GM19239 (cell line): ENCODE measurements around the gene KLHL29.

Source experiments
- DNase-seq: peaks from one replicate; pipeline ENCODE4 v3.0.0; 2011; ENCODE audit warnings: low spot score; ENCODE audit not compliant: insufficient read length
- FAIRE-seq: peaks from 2 replicates; lab custom pipeline; 2011; peaks lifted over from hg19 to GRCh38; lab: Jason Lieb, UNC

The KLHL29 gene

DNA sequence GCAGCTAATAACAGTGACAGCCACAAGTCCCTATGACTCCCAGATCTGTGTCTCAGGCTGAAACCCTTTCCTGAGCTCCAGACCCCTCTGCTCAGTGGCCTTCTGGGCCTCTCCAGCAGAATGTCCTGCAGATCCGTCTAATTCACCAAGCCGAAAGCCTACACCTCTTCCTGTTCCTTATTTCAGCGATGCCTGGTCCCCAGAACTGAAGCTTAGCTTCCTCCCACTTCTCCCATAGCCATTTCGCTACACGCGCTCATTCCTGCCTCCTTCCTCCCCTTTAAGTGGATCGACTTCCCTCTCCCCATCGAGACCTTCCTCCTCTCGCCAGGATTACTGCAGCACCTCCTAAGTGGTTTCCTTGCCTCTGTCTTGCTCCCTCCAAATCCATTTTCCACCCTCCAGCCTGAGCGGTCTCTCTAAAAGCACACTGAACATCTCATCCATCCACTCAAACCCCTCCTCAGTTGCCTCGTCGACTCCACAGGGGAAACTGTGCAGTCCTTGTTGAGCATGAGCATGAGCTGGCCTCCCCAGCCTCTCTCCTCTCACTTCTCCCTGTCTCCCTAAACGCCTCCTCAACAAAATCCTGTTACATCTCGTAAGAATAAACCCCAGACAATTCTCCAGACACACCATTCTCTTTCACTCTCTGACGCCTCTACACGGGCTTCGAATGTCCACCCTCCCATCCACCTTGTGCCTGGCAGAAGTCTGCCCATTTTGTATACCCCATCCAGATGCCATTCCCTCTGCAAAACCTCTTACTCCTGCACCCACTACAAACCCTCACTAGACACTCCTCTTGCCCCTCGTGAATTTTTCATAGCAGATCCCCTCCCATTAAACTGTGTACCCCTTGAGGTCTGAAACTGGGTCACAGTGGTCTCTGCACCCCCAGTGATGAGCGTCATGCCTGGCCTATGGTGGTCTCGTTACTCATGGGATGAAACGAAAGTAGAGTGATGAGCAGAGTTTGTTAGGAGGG lies 309.4 kb downstream of the KLHL29 start:
- DNase-seq (no peak), FAIRE-seq (no peak)

DNA sequence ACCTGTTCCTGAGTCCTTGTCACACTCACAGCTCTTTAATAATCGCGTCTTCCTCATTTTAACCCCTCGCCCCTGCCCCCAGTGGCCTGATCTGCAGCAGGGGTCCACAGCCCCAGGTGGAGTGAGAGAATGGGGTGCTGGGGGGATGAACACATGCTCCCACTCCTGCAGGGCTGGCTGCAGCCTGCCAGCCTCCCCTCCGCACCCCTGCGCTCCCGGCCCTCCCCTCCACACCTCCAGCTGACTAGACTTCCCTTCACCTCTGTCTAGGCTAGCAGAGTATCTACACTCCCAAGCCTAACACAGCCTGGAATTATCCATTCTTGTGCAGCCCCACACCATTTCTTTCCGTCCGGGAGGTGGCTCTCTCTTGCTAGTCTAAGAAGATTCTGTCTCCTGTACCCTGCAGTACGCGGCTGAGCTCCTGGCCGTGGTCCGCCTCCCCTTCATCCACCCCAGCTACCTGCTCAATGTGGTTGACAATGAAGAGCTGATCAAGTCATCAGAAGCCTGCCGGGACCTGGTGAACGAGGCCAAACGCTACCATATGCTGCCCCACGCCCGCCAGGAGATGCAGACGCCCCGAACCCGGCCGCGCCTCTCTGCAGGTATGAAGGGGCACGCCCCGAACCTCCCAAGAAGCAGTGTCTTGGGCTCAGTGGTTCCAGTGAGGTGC lies 310.4 kb downstream of the KLHL29 start:
- FAIRE-seq (no peak), DNase-seq (no peak)

DNA sequence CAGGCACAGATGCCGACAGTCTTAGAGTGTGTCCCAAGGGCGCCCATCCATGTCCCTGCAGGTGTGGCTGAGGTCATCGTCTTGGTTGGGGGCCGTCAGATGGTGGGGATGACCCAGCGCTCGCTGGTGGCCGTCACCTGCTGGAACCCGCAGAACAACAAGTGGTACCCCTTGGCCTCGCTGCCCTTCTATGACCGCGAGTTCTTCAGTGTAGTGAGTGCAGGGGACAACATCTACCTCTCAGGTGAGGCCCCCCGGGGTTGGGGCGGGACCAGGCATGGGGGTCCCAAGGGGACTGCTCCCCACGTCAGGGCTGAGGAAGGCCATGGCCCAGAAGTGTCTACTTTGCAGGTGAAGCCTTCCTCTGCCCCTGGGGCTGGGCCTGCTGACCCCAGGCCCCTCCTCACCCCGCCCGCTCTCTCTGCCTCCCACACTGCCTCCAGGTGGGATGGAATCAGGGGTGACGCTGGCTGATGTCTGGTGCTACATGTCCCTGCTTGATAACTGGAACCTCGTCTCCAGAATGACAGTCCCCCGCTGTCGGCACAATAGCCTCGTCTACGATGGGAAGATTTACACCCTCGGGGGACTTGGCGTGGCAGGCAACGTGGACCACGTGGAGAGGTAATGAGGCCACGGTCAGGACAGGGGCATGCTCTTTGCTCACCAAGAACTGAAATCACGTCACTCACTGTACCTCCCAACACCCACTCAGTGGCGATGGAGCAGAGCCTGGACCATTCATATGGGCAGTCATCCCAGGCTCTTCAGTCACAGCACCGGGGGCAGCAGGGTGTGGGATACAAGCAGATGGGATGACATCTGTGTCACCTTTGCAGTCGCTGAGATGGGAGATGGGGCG lies 311.1 kb downstream of the KLHL29 start:
- FAIRE-seq (no peak), DNase-seq (no peak)

DNA sequence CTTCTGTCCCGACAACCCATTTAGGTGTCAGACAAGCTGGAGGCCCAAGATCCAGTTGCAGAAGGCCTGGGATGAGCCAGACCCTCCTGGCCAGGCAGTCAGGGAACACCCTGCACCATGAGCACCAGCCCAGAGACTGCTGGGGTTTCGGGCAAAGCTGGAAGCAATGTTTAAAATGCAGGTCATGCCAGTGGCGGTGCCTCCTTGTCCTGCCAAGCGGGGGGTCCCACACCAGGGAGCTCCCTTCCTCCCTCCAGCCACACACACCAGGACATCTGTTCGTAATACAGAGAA lies 311.7 kb downstream of the KLHL29 start:
- FAIRE-seq (no peak), DNase-seq (no peak)

DNA sequence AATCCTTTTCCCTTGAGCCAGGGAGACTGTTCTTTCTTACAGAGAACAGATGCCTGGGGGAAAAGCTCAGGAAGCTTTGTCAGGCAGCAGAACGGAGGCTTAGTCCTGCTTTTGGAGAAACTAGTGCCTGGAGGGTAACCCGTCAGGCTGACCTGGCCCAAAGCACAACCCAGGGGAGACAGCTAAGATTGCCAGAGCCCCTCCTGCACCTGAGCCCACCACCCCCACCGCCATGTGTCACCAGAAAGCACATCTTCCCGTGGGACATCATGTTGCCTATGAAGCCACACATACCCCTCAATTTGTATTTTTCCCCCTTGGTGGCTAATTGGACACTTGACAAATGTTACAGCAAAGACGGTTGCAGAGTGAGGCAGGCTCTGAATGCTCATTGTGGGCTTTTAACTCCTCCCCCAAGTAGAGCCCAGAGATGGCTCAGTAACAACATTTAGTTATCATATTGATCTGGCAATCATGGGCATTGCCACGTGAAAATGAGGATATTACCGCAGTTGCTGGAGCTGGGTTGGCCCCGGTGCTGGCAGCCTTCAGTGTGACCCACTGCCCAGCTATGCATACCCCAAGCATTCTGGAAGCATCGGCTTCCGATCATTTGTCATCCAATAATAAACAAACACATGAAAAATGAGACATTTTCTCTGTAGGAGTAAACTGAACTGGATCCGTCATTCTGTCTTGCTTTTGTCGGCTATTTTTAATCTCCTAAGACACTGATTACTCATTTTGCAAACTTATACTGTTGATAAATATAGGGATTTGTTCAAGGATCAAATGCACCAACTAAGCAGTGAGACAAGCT lies 312.5 kb downstream of the KLHL29 start:
- FAIRE-seq (no peak), DNase-seq (no peak)

DNA sequence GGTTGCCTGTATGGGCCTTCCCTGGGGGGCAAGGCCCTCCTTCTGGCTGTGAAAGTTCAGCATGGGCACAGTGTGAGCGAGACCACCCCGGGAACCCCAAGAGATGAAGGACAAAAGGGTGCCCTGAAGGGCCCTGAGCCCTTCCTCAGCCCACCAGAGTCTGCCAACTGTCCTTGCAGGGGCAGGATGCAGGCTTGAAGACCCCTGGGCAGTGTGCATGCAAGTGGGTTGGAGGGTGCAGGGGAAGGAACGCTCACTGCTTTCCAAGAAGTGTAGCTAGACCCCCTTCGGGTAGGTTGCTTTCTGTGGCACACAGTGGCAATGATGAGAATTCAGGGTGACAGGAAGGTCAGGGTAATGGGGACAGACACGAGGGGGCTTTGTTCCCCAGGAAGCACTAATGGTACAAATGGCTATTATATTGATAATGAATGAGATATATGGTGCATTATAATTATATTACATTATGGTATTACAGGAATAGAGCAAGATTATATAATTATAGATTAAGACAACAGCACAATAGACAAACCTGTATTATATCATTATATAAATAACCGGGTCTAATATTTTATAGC lies 313.2 kb downstream of the KLHL29 start:
- FAIRE-seq (no peak), DNase-seq (no peak)

DNA sequence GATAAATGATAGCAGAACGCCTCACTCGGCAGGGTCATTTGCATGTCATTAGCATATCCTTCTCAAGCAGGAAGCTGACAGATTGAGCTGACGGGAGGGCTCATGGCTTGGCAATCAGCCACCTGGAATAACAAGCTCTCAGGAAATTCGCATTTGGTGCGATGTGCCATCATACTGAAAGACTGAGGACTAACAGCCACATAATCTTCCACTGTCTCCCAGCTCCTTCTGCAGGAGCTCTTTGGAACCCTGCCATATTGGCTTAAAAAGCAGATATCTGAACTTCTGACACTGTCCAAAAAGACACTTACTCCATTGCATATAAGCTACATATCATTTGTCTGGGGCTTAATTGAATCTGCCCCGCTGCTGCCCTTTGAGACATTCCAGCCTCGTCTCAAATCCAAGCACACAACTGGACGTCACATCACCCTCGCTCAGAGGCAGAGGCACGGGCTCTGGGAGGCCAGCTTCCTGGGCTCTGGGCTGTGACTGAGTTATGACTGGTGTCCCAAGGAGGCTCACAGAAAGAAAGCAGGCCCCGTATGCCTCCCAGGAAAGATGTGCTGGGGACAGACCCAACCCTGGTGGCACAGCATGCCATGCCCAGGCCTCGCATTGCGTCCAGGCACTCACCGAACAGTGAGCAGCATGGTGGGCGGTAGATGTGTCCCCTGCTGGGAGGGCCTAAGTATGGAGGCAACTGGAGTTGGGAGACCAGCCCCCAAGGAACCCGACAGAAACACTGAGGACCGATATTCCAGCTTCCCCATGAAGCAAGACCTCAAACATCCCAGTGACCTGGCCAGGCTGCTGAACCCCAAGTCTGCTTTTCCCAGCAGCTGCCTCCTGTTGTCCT lies 314.0 kb downstream of the KLHL29 start:
- FAIRE-seq, result no peak
- no peak for DNase-seq

DNA sequence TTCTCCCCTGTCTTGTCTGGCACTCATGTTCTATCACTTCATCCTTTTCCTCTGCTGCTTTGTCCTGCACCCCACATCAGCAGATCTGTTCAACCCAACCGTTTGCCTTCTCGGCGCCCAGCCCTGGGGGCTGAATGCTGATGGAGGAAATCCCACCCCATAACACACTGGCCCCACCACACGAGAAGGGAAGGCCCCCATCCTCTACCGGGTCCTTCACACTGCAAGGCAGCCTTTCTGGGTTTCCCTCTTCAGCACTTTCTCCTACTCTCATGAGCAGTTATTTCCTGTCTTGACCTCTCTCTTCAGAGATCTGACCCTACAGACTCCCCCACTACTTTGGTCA lies 314.6 kb downstream of the KLHL29 start:
- DNase-seq, result no peak
- no peak for FAIRE-seq

DNA sequence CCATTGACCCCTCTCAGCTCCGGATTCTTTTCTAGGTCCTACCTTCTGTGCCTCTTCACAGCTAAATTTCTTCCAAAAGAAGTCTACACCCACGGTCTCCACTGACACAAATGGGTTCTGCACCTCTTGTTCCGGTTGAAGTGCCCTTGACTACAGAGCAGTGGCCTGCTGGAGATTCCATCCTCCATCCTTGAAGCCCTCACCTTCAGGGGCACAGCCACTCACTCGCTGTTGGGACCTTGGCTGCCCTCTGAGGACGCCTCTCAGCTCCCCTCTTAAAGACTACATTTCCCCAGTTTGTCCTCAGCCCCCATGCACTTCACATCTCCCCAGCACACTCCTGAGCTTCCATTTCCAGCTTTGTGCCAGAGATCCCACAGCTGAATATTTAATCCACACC lies 315.6 kb downstream of the KLHL29 start:
- FAIRE-seq (no peak), DNase-seq (no peak)

DNA sequence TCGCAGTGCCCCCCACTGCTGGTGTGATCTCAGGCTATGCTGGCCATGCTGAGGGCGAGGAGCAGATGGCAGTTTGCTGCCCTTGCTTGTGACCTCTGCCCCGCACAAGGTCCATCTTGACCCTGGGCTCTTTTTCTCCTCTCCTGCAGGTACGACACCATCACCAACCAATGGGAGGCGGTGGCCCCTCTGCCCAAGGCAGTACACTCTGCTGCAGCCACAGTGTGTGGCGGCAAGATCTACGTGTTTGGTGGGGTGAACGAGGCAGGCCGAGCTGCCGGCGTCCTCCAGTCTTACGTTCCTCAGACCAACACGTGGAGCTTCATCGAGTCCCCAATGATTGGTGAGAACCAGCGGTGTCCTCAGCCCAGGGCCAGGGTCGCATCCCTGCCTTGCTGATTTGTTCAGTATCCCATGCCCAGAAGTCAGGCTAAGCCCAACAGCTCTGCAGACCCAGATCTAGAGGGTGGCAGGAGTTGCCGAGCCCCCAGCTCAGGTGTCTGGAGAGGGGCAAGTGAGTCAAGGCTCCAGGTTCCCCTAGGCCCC lies 318.1 kb downstream of the KLHL29 start:
- no peak for DNase-seq
- no peak for FAIRE-seq

DNA sequence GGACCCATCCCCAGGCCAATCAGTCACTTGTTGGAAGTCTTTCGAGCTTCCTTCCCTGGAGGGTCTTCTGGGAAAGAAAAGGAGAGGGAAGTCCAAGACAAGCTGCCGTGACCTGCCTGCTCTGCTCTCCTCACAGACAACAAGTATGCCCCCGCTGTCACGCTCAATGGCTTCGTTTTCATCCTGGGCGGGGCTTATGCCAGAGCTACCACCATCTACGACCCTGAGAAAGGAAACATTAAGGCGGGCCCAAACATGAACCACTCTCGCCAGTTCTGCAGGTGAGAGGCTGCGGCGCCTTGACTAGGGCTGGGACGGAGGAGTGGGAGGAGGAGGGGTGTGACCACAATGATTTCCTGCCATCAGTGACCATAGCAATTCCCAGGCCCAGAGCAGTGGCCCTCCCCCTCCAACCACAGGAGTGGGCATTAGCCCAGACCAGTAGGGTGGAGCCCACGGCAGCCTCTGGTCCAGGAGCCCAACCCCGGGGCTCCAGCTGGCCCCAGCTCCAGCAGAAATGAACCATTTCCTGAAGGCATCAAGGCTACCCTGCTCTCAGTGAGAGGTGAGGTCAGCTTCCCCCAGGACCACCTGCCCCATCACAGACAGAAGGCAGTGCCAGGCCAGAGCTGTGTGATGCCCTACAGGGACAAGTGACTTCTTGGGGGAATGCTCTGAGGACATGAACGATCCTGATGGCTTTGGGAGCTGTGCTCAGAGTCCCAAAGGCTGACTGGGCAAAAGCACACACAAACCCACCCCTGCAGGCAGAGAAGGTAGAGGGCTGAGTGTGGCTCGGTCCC lies 318.8 kb downstream of the KLHL29 start:
- no peak for DNase-seq
- FAIRE-seq, result no peak

DNA sequence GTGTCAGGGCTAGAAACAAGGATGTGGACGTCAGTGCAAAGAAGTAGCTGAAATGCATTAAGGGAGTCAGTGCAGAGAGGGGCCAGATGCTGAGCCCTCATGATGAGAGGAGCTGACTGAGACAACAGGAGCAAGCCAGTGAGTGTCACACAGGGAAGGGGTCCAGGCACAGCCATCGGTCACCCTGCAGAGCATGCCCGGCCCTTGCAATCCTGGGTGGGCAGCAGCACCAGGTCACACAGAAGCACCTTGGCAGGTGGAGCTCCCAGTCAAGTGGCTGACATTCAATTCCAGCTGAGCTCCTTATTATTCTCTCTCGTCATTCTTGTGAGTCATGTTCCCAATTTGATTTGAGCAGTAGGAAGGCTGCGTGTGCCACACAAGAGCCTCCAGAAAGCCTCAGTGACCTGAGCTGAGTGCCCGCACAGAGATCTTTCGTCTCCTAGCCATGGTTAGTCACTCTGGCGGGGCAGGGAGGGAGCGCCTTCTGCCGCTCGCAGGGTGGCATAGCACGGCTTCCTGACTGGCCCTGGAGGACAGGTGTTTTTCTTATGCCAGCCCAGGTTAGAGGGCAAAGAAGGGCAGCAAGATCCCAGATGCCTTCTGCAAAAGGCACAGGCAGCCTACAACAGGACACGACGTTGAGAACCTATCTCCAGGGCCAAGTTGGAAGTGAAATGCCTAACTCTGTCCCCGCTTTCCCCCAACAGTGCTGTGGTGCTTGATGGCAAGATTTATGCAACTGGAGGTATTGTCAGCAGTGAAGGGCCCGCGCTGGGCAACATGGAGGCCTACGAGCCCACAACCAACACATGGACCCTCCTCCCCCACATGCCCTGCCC lies 321.0 kb downstream of the KLHL29 start:
- FAIRE-seq (no peak), DNase-seq (no peak)

DNA sequence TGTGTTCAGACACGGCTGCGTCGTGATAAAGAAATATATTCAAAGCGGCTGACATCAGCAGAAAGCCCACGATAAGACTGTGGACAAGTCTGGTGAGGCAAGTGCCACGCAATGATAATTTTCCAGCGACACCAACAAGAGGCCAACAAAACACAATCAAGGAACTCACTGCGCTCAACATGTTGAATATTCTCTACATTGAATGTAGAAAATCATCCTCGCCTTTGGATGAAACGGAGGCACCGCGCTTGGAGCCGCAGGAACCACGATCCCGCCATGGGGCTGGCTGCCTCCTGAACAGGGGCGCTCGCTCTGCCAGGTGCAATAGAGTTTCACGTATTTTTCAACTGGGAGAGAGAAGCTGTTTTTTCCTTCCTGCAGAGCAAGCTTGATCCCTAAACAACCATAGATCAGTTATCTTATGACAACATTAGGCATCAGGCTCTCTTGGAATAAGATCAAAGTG lies 321.7 kb downstream of the KLHL29 start:
- DNase-seq, result no peak
- no peak for FAIRE-seq

DNA sequence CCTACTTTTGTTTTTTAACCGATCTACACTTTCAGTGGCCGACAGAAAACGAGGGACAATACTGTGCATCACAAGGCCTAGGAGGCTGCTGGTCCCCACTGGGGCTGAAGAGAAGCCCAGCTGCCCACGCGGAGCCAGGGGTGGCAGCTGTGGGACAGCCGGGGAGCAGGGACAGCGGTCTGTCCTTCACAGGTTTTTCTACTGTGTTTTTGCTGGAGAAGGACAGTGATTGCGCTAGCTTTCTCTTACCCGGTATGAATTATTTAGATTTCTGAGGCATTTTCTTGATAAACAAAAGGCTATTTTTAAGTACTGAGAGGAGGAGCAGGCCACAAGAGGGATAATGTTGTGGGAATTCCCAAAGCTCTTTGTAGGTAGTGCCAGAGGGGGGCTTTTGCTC lies 322.1 kb downstream of the KLHL29 start:
- DNase-seq (no peak), FAIRE-seq (no peak)

DNA sequence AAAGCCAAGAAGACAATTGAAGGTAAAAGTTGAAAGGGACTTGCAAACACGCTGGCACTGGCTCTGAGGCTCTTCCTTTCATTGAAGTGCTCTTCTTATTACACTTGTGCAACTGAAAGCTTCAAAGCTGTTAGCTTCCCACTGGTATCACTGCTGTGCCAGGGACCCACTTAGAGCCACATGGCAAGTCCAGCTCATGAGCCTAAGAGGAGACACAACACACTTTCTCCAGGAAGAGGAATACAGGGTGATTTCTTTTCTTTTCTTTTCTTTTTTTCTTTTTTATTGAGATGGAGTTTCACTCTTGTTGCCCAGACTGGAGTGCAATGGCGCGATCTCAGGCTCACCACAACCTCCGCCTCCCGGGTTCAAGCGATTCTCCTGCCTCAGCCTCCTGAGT lies 323.8 kb downstream of the KLHL29 start:
- no peak for DNase-seq
- FAIRE-seq, result no peak

DNA sequence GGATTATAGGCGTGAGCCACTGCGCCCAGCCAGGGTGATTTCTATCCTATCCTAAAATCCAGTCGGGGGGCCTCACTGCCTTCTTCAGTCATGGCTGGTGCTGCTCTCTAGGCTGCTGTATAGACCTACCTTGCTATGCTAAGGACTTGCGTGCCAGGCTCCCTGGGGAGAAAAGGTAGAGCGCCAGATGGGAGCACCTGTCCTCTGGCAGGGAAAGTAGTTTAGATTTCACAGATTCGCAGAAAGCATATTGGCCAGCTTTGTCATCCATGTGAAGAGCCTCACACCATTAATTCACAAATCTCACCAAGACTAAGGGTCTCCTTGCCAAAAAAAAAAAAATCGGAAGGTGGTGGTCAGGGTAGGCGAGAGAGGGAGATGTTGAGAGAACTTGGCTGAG lies 324.3 kb downstream of the KLHL29 start:
- FAIRE-seq (no peak), DNase-seq (no peak)
